BLaER1 (cell line): Measurements from ENCODE around the gene HSPA5.
A peak's percentile ranks its signal among the peaks of the same experiment; 100 is the strongest.

Experiments used
- H3K27ac ChIP-seq: shearing (Covaris generic); formaldehyde crosslinking; 2 replicates; pipeline ENCODE4 v1.8.1; 2022
- H3K27me3 ChIP-seq: shearing (Covaris generic); formaldehyde crosslinking; 2 replicates; pipeline ENCODE4 v1.8.1; 2022
- H3K36me3 ChIP-seq: shearing (Covaris generic); formaldehyde crosslinking; 2 replicates; pipeline ENCODE4 v1.8.1; 2022
- H3K4me1 ChIP-seq: shearing (Covaris generic); formaldehyde crosslinking; 2 replicates; pipeline ENCODE4 v1.8.1; 2022
- H3K4me2 ChIP-seq: shearing (Covaris generic); formaldehyde crosslinking; 2 replicates; pipeline ENCODE4 v1.8.1; 2022
- H3K4me3 ChIP-seq: shearing (Covaris generic); formaldehyde crosslinking; 2 replicates; pipeline ENCODE4 v1.8.1; 2022
- H3K9ac ChIP-seq: shearing (Covaris generic); formaldehyde crosslinking; 2 replicates; pipeline ENCODE4 v1.8.1; 2022
- H3K9me3 ChIP-seq: shearing (Covaris generic); formaldehyde crosslinking; 2 replicates; pipeline ENCODE4 v1.8.1; 2022
- H4K20me1 ChIP-seq: shearing (Covaris generic); formaldehyde crosslinking; 2 replicates; pipeline ENCODE4 v1.8.1; 2022
- Cebpa-rat ChIP-seq: shearing (Covaris generic); IDR thresholded peaks from 2 replicates; pipeline ENCODE4 v1.8.1; 2022

Gene HSPA5

GRCh38 chr9:125262294-125262991 is 21.3 kb upstream of the HSPA5 start:
- Histone ChIP-seq H3K4me3 (peak overlapping the region; percentile 97), H3K4me1 (peaks cover 52% of the 10 kb centered on the region), H3K36me3 (peaks cover 23% of the 10 kb centered on the region), H3K4me2 (peak overlapping the region; percentile 94), H3K27me3 (no peaks in the 10 kb centered on the region), H4K20me1 (peaks cover 52% of the 10 kb centered on the region), H3K9me3 (no peaks in the 10 kb centered on the region), H3K9ac (peak overlapping the region; percentile 96), H3K27ac (peak overlapping the region; percentile 90)
- no peak for TF ChIP-seq Cebpa-rat

- TF ChIP-seq Cebpa-rat = no peak
- no peaks in the 10 kb centered on the region for H3K27me3 ChIP-seq
Measured at GRCh38 chr9:125261501-125262293, 20.6 kb upstream of the HSPA5 start, which contains the start of gene GAPVD1. Gene GAPVD1 (plus strand): TSS chr9:125261826. CDS start chr9:125298922, 37,096 bp downstream.

GRCh38 chr9:125260561-125260960 is 19.4 kb upstream of the HSPA5 start:
- no peak for TF ChIP-seq Cebpa-rat
- H3K27ac ChIP-seq = no peak overlapping the region
- H3K4me2 ChIP-seq = peak overlapping the region; percentile 94; the same call in 1 of the 2 replicates
- peaks cover 52% of the 10 kb centered on the region for H3K4me1 ChIP-seq
- H3K27me3 ChIP-seq = no peaks in the 10 kb centered on the region
- no peak overlapping the region for H3K9ac ChIP-seq
- peaks cover 6% of the 10 kb centered on the region; the same call in 1 of the 2 replicates for H3K36me3 ChIP-seq
- no peak overlapping the region for H3K4me3 ChIP-seq
- no peaks in the 10 kb centered on the region for H3K9me3 ChIP-seq
- peaks cover 36% of the 10 kb centered on the region for H4K20me1 ChIP-seq

More at GRCh38 chr9:125261501-125262293, 20.6 kb upstream of the HSPA5 start, which contains the start of gene GAPVD1:
- Histone ChIP-seq H3K36me3 (peaks cover 16% of the 10 kb centered on the region), H3K27ac (peak within 1 kb of the TSS; percentile 90), H3K4me3 (peak within 1 kb of the TSS; percentile 97), H4K20me1 (peaks cover 45% of the 10 kb centered on the region), H3K9me3 (no peaks in the 10 kb centered on the region), H3K9ac (peak within 1 kb of the TSS; percentile 96), H3K4me1 (peaks cover 52% of the 10 kb centered on the region), H3K4me2 (peak within 1 kb of the TSS; percentile 94)

- Histone ChIP-seq H4K20me1 (peaks cover 22% of the 10 kb centered on the region), H3K27me3 (no peaks in the 10 kb centered on the region), H3K9me3 (no peaks in the 10 kb centered on the region), H3K36me3 (no peaks in the 10 kb centered on the region; the same call in 1 of the 2 replicates), H3K27ac (0 out of 2 replicates have a peak overlapping the region, but pooled peaks have one; percentile 46), H3K4me2 (no peak overlapping the region), H3K4me1 (peaks cover 36% of the 10 kb centered on the region), H3K9ac (no peak overlapping the region), H3K4me3 (no peak overlapping the region)
- TF ChIP-seq Cebpa-rat = no peak
Measured at GRCh38 chr9:125258832-125259534, 17.8 kb upstream of the HSPA5 start.

- Histone ChIP-seq H3K4me1 (peaks cover 29% of the 10 kb centered on the region), H4K20me1 (peaks cover 15% of the 10 kb centered on the region), H3K4me2 (no peak overlapping the region), H3K4me3 (no peak overlapping the region), H3K9ac (no peak overlapping the region), H3K27ac (no peak overlapping the region), H3K27me3 (no peaks in the 10 kb centered on the region), H3K9me3 (no peaks in the 10 kb centered on the region), H3K36me3 (no peaks in the 10 kb centered on the region)
- no peak for TF ChIP-seq Cebpa-rat
Measured at GRCh38 chr9:125258160-125258785, 17.1 kb upstream of the HSPA5 start.

GRCh38 chr9:125255781-125256391 is 14.7 kb upstream of the HSPA5 start:
- no peak overlapping the region for H3K4me3 ChIP-seq
- H3K27me3 ChIP-seq = no peaks in the 10 kb centered on the region
- H4K20me1 ChIP-seq = no peaks in the 10 kb centered on the region
- no peak for TF ChIP-seq Cebpa-rat
- peaks cover 15% of the 10 kb centered on the region for H3K4me1 ChIP-seq
- no peaks in the 10 kb centered on the region for H3K36me3 ChIP-seq
- H3K4me2 ChIP-seq = no peak overlapping the region
- no peak overlapping the region for H3K9ac ChIP-seq
- no peaks in the 10 kb centered on the region for H3K9me3 ChIP-seq
- no peak overlapping the region for H3K27ac ChIP-seq

- Histone ChIP-seq H3K4me2 (no peak overlapping the region), H3K4me3 (no peak overlapping the region), H3K27ac (no peak overlapping the region), H3K4me1 (peaks cover 4% of the 10 kb centered on the region; the same call in 1 of the 2 replicates), H3K36me3 (no peaks in the 10 kb centered on the region), H4K20me1 (no peaks in the 10 kb centered on the region), H3K27me3 (no peaks in the 10 kb centered on the region), H3K9ac (no peak overlapping the region), H3K9me3 (no peaks in the 10 kb centered on the region)
- no peak for TF ChIP-seq Cebpa-rat
Measured at GRCh38 chr9:125254231-125254630, 13.1 kb upstream of the HSPA5 start.

- Histone ChIP-seq H3K4me3 (no peak overlapping the region), H3K9ac (no peak overlapping the region), H4K20me1 (no peaks in the 10 kb centered on the region), H3K9me3 (no peaks in the 10 kb centered on the region), H3K36me3 (no peaks in the 10 kb centered on the region), H3K27ac (no peak overlapping the region), H3K27me3 (no peaks in the 10 kb centered on the region), H3K4me1 (peaks cover 8% of the 10 kb centered on the region), H3K4me2 (no peak overlapping the region)
- no peak for TF ChIP-seq Cebpa-rat
Measured at GRCh38 chr9:125246261-125246667, 5.1 kb upstream of the HSPA5 start.

- no peak overlapping the region for H3K9ac ChIP-seq
- H3K4me1 ChIP-seq = peaks cover 18% of the 10 kb centered on the region
- H3K9me3 ChIP-seq = no peaks in the 10 kb centered on the region
- H3K36me3 ChIP-seq = peaks cover 11% of the 10 kb centered on the region
- TF ChIP-seq Cebpa-rat = no peak
- H3K27ac ChIP-seq = no peak overlapping the region
- H3K27me3 ChIP-seq = no peaks in the 10 kb centered on the region
- peaks cover 22% of the 10 kb centered on the region for H4K20me1 ChIP-seq
- no peak overlapping the region for H3K4me2 ChIP-seq
- no peak overlapping the region for H3K4me3 ChIP-seq
Measured at GRCh38 chr9:125243792-125244260, 2.7 kb upstream of the HSPA5 start.
